NCI-H2081 treated with DMSO at 0.1 percent for 48 hours (cell line): ENCODE results near the gene MFAP5.

Source experiments
- DNase-seq: peaks from one replicate; lab custom pipeline; 2025; lab: John Stamatoyannopoulos, UW

Gene MFAP5, protein sequence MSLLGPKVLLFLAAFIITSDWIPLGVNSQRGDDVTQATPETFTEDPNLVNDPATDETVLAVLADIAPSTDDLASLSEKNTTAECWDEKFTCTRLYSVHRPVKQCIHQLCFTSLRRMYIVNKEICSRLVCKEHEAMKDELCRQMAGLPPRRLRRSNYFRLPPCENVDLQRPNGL

DNA sequence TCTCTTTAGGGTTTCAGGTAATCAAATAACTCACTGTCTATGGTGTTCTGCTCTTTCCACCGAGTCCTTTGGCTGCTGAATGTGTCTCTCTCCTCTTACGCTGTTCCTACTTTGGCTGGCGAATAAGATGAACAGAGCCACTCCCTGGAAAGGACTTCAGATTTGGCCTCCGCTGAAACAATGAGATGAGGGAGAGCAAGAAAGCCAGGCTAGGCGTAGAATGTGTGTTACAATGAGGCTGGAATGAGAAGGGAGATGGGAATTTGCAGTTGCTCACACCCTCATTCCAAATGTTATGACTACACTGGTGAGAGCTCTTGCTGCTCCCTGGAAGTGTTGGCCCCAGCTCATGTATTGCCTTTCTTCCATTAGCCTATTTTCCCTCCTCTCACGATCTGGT, at the start of gene MFAP5:
MFAP5 (minus strand) TSS at position 234 of the 400 bp plus-strand sequence. CDS start 722 bp downstream, outside the sequence.
- DNase-seq = no peak

GRCh38 chr12:8709124-8709830, 46.7 kb upstream of the MFAP5 start:
- no peak for DNase-seq

DNA sequence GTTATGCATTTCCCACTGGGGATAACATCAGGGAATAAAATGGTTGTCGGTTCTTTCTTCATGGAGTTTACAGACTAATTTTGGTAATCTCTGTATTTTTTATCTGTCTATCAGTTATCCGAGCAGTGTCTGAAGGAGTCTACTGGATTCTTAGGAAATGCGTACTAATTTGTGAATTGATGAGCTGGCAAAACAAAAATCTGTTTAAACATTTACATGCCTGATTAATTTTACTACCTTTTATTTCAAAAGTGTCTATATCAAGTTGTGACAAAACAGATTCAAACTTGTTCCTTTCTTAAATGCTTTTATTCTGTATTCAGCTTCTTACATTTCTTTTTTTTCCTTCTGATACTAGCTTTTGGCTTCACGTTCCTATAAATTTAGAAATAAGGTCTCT, 39.5 kb upstream of the MFAP5 start:
- DNase-seq = no peak

- DNase-seq = no peak
These were observed 38.5 kb upstream of the MFAP5 start for GRCh38 chr12:8701046-8701660.

DNA sequence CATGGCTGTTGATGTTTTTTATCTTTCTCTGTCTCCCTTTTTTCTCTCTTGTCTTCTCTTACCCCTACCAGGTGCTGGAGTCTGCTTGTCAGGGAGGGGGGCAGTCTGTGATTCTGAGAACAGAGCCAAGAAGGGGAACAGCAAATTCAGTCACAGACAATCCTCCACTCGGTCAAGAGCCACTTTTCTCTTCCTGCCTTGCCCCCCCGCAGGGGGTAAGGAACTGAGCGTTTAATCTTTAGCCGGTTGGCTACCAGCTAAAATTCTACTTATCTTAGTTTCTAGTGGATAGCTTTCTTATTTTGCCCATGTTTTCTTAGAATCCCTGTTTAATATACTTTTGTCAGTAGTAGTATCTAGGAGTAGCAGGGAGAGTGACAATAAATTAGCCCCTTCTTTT, 37.1 kb upstream of the MFAP5 start:
- DNase-seq = no peak

GRCh38 chr12:8698879-8699278, 36.3 kb upstream of the MFAP5 start:
- DNase-seq = no peak

GRCh38 chr12:8698132-8698851, 35.7 kb upstream of the MFAP5 start:
- DNase-seq = no peak

GRCh38 chr12:8697476-8698131, 35.0 kb upstream of the MFAP5 start, which contains the start of gene RIMKLB:
TSS of gene RIMKLB (plus strand) at chr12:8697991. CDS start at chr12:8713867, 15,876 bp downstream.
- peak; percentile 40 for DNase-seq

- no peak for DNase-seq
These were observed 34.5 kb upstream of the MFAP5 start for GRCh38 chr12:8697120-8697475.

DNA sequence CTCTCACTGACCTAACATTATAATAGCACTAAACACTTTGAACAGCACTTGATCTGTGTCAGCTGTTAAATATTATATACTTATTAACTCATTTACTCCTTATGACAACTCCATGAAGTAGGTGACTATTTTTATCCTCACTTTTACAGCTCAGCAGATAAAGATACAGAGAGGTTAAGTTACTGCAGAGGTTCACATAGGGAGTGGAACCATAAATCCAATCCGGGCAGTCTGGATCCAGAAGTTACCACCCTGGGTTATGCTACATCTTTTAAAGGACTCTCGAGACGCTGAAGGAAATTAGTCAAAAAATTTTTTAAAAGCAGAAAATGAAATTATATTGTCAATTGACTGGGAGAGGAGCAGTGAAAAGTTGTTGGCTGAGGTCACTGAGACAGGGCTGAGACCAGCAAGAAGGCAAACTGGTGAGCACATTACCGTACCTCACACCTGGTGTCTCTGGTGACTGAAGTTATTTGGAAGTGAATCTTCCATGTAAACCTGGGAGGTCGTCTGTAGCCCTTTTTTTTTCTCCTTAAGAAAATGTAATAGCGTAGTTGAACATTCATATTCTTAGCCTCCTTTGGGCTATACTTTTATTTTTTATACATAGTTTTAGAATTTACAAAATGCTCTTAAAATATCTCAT, 33.9 kb upstream of the MFAP5 start:
- no peak for DNase-seq

- no peak for DNase-seq
These were observed 32.5 kb upstream of the MFAP5 start for GRCh38 chr12:8695116-8695515.

- no peak for DNase-seq
These were observed 29.9 kb upstream of the MFAP5 start for GRCh38 chr12:8692573-8692972.

- no peak for DNase-seq
These were observed 27.1 kb upstream of the MFAP5 start for GRCh38 chr12:8689681-8690080.

- no peak for DNase-seq
These were observed 25.4 kb upstream of the MFAP5 start for GRCh38 chr12:8687846-8688601.

- no peak for DNase-seq
These were observed 22.4 kb upstream of the MFAP5 start for GRCh38 chr12:8685051-8685450.

DNA sequence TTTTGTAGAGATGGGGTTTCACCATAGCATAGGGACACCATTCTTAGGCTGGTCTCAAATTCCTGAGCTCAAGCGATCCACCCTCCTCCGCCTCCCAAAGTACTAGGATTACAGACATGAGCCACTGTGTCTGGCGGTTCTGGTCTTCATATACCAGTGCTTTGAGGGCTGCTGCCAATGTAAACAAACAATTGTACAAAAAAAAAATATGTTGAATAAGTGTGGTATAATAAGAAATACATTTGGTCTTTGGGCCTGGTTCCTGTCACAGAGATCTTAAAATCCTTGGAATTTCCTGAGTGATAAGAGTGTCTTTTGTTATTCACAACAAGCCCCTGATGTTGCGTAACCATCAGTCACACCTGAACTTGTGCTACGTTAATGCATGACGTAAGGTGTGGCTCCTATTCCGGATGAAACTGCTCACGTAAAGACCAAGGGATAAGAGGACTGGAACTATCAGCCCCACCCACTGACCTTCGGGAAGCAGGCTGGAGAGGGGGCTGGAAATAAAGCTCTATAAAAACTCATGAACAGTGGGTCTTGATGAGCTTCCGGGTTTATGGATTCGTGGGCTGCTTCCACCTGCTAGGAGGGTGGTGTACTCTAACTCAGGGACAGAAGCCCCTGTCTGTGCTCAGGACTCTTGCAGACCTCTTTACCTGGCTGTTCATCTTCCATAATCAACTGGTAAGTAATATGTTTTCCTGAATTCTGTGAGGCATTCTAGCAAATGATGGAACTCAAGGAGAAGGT, 18.7 kb upstream of the MFAP5 start:
- no peak for DNase-seq

DNA sequence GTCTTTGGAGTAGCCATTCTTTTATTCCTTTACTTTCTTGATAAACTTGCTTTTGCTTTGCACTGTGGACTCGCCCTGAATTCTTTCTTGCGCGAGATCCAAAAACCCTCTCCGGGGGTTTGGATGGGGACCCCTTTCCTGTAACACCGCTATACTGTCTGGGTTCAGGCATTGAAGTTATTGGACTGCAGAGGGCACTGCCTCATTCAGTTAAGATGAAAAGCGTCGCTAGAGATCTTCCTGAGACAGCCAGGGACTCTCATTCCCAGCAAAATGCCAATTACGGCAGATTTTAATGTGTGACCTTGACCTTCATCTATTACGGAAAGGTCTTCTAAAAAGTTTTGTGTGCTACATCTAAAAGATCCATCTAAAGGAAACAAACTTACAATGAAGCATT, 17.9 kb upstream of the MFAP5 start:
- no peak for DNase-seq

DNA sequence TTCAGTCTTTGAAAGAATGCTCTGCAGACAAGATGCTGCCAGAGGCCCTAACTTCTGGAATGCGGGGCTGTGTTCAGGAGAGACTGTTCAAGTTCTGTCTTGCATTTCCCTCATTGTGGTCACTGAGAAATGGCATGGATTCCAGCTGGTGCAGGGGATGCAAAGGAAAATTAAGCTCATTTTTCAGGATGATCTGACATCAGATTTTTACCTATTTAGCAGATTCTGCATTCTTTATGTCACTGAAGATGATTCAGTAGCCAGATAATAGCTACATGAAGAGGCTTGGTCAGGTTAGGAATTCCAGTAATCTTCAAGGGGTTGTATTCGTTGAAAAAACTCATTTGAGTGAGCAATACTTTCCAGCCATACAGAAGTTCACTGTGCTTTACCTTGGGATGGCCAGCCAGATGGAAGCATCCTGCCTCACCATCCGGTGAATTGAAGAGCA, 16.1 kb upstream of the MFAP5 start:
- DNase-seq = no peak

GRCh38 chr12:8677362-8677761, 14.7 kb upstream of the MFAP5 start:
- no peak for DNase-seq

DNA sequence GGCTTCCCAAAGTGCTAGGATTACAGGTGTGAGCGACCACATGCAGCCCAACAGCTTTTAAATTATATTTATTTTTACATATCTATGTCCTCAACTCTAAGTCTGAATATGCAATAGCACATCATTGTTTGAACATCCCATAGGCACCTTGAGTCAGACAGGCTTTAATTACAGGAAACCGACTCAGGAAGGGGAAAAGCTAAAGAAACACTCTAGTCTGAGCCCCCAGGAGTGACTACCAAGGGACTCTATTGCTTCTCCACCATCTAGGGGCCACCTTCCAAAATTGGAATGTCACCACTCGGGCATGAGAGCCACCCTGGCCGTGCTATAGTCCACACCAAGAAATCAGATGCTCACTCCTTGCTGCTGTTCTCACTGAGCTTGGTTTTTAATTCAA, 14.0 kb upstream of the MFAP5 start:
- no peak for DNase-seq
